Sigmoid colon (tissue), 4 donors: ENCODE results near the gene NUF2.

Experiments used
- EP300 ChIP-seq, 4 donors: sonication (generic); formaldehyde crosslinking; IDR thresholded peaks; one replicate each; pipeline ENCODE4 v1.6.1; 2017; ENCODE audit warnings: antibody characterized with exemption in 4 of 4
- POLR2A ChIP-seq, 2 donors: fragments of 450-650 bp; IDR thresholded peaks; one replicate each; pipeline ENCODE4 v1.6.1; 2016; ENCODE audit warnings: antibody characterized with exemption in 2 of 2, mild to moderate bottlenecking in 2 of 2, moderate library complexity in 2 of 2
- POLR2AphosphoS5 ChIP-seq, 4 donors: sonication (generic); formaldehyde crosslinking; IDR thresholded peaks; one replicate each; pipeline ENCODE4 v1.6.1; 2017; ENCODE audit warnings: antibody characterized with exemption in 4 of 4
- TF ChIP-seq, protein P1 (sequence below), 4 experiments: fragments of 450-650 bp in 3 of 4; fragments of 200-600 bp in 1 of 4; IDR thresholded peaks; one replicate each; pipeline ENCODE4 v1.5.1; 2016 to 2019; ENCODE audit warnings: antibody characterized with exemption in 4 of 4, mild to moderate bottlenecking in 3 of 4, moderate library complexity in 2 of 4

GRCh38 chr1:163372576-163372975, 50.8 kb downstream of the NUF2 start:
- TF ChIP-seq, protein P1, sequence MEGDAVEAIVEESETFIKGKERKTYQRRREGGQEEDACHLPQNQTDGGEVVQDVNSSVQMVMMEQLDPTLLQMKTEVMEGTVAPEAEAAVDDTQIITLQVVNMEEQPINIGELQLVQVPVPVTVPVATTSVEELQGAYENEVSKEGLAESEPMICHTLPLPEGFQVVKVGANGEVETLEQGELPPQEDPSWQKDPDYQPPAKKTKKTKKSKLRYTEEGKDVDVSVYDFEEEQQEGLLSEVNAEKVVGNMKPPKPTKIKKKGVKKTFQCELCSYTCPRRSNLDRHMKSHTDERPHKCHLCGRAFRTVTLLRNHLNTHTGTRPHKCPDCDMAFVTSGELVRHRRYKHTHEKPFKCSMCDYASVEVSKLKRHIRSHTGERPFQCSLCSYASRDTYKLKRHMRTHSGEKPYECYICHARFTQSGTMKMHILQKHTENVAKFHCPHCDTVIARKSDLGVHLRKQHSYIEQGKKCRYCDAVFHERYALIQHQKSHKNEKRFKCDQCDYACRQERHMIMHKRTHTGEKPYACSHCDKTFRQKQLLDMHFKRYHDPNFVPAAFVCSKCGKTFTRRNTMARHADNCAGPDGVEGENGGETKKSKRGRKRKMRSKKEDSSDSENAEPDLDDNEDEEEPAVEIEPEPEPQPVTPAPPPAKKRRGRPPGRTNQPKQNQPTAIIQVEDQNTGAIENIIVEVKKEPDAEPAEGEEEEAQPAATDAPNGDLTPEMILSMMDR (IDR thresholded peaks at IDR 0.05) = no peak
- TF ChIP-seq POLR2A (IDR thresholded peaks at IDR 0.05) (no peak), EP300 (IDR thresholded peaks at IDR 0.05) (no peak), POLR2AphosphoS5 (IDR thresholded peaks at IDR 0.05) (no peak)
